NCI-H1092 (cell line): ENCODE measurements around the gene PRKCQ.
"Not testable (repeated sequence)": the region's sequence is repeated elsewhere in the genome, so short reads cannot be mapped to it uniquely, and the experiment has no call there.

ENCODE experiments used
- DNase-seq: peaks from one replicate; lab custom pipeline; 2025; lab: John Stamatoyannopoulos, UW

PRKCQ gene

DNA sequence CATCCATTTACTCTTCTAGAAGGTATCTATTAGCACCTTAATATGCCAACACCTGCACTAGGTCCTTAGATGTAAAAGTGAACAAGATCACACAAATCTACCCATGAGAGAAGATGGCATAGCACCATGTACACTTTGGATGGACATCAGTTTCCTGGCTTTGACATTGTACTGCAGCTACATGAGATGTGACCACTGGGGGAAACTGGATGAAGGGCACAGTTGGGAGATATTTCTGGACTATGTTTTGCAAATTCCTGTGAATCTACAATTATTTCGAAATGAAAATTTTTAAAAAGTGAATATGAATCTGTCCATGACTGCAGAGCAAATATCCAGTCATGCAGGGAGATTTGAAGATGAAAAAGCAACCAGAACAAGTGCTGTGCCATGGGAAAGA is 124.5 kb downstream of the PRKCQ start:
- no peak for DNase-seq

DNA sequence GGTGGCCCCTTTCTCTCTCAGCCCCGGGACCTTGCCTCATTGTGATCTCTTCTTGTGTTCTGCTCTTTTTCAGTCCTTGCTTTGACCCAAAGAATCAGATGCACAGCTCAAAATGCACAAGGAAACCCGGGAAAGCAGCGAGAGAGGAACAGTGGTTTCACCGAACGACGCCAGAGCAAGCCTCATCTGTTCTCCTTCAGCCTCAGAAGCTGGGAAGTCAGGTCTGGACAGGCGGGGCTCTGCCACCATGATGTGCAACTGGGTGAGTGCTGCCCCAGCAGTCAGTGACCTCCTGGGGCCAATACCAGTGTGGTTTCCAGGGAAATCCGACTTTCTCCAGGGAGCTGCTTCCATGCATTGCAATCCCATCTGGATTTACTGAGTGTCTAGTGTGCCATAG is 133.4 kb downstream of the PRKCQ start:
- DNase-seq, result no peak

DNA sequence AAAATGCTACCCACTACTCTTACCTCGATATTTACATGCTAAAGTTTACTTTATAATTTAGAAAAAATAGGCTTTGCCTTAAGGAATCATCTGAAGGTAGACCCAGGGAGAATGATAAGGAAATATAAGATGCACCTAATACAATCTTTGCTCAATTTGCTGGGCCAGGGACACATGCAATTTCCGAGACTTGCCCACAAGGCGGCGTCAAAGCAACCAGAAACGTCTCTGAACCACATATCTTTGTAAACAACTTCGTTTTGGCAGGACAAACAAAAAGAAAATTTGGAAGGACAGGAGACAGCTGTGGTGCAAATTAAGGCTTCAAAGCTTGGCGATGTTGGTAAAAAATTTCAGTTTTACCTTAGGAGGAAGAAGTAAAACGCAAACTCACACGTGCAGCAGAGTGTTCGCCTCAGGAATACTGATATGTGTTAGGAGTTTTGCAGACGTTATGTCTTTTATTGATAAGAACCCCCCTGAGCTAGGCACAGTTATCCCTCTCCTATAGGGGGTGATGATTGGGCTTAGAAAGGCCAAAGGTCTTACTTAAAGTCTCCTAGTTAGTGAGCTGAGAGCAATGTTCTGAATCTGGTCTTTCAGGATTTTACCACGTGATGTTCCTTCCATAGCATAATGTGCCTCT is 134.3 kb downstream of the PRKCQ start:
- DNase-seq, result no peak

DNA sequence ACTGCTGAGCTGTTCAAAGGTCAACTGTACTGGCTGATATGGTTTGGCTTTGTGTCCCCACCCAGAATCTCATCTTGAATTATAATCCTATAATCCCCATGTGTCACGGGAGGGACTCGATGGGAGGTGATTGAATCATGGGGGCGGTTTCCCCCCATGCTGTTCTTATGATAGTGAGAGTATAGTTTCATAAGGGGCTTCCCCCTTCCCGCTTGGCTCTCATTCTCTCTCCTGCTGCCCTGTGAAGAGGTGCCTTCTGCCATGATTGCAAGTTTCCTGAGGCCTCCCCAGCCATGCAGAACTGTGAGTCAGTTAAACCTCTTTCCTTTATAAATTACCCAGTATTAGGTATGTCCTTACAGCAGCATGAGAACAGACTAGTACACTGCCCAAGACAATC is 140.2 kb downstream of the PRKCQ start:
- DNase-seq, result not testable (repeated sequence)

DNA sequence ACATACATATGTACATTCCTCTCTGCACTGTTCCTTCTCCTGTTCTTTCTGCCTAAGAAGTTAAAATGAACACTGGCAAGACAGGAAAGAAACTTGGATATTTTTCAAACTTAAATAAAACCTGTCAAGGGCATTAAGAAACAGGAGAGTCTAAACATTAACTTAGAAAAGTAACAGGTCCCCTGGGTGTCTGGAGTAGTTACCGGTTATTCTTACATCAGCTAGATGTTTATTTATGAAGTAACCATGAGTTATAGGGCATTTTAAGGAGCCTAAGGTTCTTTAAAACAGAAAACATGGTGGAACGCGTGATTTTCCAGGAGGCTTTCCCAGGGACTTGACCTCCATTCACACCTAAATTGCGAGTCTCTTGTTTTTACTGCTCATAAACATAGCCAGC is 148.2 kb downstream of the PRKCQ start:
- DNase-seq, result no peak

DNA sequence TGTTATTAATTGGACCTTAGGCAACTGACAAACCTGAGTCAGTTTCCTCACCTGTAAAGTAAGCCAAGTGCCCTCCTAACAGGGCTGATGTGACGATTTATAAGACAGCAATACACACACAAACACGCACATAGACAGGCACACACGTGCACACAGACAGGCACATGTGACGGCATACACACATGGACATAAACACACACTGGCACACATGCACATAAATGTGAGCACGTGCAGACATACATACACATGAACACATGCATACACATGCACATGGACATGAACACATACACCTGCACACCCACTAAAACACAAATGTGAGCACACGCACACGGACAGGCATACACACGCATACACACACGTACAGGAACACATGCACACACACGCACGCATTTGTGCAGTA is 148.9 kb downstream of the PRKCQ start:
- no peak for DNase-seq

DNA sequence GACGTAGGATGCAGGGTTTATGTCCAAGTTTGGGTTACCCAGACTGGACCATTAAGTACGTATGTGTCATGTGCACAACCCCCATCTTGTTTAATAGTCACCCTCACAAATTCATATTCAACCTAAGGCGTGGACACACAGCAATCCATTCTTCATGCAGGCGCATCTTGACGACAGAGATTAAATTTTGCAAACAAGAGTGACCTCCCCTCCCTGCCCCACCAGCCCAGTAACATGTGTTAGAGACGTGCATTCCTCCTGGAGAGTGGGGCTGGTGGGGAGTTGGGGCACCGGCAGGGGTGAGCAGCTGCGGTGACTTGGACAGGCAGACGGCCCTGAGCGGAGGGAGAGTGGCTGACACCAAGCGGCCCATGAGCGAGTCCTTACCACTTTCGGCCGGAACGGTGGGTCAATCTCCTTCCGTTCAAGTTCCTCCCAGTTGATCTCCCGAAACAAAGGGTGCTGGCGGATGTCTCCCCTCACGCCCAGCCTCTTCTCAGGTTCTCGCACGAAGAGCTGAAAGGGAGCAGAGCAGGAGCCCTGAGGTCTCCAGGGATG is 149.6 kb downstream of the PRKCQ start:
- DNase-seq, result no peak

DNA sequence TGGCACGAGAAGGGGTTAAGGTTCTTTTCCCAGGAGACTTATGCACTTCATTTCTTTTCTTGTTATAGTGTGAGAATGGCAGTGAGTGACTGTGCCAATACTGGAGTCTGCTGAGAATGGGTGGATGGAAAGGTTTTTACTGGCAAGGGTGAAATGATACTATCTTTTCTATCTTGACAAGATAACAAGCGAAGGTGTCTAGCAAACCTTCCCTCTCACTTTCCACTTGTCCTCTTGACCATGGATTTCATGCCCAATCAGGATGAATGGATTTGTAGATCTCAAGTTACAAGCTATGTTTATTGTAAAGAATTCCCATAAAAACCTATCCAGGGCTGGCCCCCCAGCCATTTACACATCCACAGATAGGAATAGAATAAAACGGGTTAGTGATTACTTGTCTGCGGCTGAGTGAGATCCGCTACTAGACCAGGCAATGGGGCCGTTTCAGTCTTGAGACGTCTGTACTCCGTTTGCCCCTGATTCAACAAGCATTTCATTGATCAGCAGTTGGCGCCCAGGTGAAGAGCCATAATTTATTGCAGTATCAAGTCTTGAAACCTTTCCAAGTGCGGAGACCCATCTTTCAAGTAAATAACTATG is 152.6 kb downstream of the PRKCQ start:
- DNase-seq, result no peak

DNA sequence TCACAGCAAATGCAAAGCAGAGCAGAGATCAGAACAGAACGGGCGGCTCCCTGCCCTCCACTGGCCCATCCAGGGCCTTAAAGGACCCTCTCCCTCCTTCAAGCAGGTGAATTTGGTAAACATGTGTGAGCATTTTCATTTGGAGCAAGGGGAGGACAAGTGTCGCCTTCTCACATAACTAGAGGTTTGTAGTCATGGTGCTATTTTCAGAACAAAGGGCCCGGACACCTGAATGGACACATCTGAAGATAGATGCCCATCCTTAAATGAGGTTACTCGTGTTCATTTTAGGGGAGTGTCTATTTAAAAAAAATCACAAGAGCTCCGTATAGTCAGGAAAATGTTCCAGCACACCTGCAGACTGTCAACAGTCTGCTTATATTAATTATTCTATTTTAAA is 153.8 kb downstream of the PRKCQ start:
- no peak for DNase-seq

DNA sequence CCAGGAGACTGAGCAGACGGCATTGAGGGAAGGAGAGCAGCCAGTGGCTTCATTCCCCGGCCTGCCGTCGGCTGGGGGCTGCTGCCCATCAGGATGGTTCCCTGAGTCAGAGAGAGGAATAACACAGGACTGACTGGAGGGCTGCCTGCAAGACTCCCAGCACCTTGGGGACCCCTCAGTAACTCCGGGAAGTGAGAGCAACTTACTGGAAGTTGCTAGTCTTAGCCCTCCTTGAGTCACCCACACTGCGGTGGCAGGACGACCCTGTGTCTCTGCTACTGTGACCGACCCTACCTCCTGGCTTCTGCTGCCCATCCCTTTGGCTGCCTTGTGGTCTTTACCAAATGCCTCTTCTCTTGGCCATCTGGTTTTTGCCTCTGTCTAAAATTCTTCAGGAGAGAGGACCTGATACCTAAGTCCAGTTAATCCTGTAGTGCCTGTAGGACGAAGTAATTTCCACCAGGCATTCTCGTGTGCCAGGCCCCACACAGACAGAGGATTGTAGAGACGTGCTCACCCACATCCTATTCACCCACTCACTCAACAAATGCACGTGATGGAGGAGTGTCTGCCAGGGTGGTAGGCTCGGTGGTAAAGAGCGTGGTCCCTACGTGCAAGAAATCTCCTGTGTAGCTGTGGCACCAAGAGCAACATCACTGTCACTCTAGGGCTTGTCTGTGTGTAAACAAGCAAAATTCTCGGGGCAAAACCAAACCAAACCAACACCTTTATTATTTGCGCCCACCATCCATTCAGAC is 156.5 kb downstream of the PRKCQ start:
- no peak for DNase-seq

DNA sequence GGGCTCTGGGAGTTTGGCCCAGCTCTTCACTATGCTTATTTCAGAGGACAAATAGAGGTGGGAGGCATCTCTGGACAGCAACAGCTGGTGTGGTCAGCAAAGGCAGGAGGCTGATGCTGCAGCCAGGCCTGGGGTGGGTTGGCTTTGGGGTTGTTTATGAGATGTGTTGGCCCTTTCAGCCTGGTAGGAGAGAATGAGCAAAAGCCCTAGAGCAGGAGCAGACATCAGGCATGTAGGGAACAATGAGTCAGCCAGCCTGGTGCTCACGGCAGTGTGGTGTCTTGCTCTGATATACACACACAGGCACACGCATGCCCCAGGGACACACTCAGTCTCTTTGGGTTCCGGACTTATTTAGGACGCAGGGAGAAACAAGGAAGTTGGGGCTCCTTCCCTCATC is 157.1 kb downstream of the PRKCQ start:
- DNase-seq, result no peak

DNA sequence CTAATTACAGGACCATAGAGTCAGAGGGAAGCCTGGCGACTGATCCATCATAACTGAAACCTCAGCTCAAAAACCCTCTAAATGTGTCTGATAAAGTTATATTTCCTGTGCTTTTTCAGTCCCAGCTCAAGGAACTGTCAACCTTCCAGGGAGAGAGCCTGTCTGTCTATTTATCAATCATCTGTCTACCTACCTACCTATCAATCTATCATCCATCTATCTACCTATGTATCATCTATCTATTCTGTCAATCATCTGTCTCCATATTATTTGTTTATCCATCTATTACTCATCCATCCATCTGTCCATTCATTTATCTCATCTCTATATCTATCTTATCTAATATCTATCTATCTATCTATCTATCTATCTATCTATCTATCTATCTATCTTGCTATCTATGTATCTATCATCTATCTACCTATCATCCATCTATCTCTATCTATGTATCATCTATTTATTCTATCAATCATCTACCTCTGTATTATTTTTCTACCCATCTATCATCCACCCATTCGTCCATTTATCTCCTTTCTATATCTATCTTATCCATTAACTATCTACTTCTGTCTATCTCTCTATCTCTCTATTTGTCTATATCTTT is 161.4 kb downstream of the PRKCQ start:
- no peak for DNase-seq

DNA sequence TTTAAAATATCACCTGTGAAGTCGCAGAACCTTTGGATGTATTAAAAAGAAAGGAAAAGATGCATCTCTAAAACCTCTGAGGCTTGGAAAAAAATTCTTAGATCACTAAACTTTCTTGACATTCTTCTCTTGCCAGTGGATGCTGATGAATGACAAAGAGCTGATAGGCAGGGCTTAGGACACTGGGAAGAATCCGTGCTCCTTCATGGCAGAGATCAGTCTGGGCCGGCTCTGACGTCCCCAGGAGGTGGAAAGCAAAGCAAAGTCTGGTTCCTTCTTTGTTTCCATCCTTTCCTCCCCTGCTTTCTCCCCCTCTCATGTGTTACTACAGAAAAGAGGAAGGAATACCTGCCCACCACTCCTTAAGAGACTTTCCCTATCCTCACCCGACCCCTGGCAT is 161.9 kb downstream of the PRKCQ start:
- DNase-seq, result no peak

DNA sequence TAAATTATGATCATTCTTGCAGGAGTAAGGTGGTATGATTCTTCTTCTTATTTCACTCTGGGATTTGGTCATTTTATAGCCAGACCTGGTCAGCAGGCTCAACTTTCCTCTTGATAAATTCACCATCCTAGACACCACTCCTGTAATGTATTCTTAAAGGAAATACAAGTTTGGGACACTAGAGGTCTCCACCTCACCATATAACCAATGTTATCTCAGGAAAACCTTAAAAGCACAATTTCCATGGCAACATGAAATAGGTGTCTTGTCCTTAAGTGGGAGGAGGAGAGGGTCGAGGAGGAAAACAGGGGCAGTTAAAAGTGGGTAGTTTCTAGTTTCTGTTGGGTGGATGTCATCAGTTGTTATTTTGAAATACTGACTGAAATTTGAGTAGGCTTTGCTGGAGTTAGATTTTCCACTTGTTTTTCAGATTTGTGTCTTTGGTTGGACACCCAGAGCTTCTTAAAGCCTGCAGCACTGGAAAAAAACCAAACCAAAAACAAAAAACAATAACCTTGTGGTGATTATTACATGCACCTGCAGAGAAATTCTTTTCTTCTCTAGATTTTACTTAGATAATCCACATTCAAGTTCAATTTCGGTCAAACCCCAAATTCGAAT is 163.1 kb downstream of the PRKCQ start:
- DNase-seq, result no peak

DNA sequence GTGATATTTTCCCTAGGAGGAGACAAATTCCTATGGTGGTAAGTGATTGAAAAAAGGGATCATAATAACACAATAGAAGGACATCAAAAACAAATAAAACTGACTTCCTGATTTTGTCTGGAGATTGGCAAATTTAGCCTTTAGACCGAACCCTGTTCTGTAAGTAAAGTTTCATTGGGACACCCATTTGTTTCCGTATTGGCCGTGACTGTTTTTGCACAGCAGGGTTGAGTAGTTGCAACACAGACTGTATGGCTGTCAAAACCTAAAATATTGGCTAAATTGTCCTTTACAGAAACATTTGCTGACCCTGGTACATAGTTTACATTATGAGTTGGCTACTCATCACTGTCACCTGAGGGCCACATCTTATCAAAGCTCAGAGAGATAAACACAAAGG is 168.6 kb downstream of the PRKCQ start:
- no peak for DNase-seq

DNA sequence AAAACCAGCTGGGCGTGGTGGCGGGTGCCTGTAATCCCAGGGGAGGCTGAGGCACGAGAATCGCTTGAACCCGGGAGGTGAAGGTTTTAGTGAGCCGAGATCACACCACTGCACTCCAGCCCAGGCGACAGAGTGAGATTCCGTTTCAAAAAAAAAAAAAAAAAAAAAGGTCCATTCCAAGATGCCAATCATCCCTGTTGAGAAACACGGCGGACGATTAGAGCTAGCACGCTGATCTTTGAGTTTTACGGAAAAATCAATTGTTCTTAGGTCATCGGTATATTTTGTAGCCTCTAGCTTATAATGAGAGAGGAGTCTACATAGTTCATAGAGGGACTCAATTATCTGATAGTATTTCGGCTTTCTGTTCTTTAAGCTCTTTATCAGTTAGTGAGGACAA is 169.2 kb downstream of the PRKCQ start:
- no peak for DNase-seq

DNA sequence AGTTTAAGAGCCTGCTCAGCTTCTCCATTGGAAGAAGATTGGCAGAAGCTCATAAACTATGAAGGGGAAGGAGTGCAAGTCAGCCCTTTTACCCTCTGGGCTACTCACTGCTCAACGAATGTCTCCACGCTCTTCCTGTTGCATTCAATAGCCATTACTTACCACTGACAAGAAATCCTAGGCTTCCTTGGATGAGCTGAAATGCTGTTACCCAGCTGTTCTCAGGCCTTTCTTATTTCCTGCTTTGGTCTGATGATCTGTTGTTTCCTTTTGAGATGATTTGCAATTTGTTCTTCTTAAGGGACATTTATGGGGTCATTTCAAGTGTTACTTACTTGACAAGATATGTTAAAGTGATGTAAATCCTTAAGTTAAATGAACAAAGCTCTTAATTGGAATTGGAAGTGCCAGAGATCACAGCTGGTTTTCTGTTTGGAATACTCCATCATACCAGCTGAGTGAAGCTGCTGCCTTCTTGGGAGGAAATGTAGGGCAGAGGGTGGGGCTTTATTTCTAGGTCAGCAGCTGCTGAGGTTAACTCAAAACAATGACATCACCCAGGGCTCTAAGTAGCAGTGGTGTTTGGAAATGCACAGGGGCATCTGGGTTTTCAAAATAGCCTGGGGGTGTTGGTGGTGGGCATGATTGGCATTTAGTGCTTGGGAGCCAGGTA is 170.0 kb downstream of the PRKCQ start:
- DNase-seq, result no peak

DNA sequence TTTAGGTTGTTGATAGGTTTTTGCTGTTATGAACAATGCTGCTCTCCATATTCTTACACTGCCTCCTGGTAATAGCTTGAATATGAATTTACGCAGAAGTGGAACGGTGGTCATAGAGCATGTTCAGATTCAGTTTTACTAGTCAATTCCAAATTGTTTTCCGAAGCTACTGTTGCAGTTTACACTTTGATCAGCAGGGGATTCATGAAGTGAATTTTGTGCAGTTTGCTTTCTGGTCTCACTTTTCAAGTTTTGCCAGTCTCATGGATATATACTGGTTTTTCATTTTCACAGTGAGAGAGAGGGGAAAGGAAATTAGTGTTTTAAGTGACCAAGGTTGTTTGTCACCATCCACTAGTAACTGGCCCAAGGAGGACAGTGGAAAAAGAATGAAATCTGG is 171.3 kb downstream of the PRKCQ start:
- DNase-seq, result no peak

DNA sequence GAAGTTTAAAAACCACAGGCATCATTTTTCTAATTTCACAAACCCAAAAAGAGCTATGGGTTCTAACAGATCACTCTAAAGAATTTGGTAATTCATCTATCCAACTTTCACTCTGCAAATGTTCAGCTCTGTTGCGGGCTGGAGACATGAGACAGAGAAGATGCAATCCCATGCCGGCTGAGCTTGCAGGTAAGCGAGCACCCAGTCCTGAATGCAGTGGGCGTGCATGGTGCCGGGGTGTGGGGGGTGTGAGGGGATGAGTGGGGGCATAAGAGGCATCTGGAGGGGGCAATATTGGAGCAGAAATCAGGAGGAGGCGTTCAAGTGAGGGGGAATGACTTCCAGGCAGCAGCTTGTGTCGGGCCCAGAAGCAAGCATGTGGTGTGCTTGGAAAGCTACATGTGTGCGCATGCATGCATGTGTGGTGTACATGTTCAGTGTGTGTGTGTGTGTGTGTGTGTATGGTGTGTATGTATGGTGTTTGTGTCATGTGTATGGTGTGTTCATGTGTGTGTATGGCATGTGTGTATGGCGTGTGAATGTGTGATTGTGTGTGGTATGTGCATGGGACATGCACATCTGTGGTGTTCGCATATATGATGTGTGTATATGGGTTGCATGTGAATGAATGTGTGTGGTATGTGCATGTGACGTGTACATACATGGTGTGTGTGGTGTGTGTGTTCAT is 172.9 kb downstream of the PRKCQ start:
- no peak for DNase-seq

DNA sequence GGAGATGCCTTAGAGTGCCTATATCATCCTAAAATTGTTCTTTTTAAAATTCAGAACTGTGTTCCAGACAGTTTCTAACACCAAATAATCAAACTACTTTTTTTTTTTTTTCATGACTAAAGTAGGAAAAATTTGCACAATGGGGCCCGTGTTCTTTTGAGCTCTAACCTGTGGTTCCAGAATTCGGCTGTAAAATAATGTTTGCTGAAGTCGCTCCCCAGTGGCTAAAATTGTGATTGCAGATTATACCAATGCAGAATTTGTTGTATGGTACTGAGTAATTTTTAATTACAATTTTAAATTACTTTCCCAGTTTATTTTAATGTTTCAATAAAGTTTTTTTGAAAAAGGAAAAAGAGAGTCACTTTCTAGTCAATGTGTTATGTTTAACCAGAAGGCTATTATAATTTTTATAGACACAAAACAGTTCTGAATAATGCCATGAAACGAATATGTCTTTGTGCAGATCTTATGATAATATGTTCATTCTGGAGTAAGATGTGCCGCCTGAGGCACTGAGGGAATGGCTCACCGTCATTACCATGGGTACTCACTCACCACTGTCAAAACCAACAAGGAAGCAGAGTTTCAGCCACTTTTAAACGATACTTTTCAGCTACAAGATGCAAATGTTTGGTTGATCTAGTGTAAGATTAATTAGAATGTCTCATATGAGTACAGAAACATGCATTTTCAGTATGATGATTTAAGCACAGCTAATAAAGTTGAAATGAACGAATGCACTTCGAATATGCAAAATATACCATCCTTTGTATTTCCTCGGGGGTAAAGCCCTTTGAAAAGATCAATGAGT is 173.6 kb downstream of the PRKCQ start:
- no peak for DNase-seq
